Endodermal cell (in vitro differentiated cells): ENCODE measurements around the gene EIF3L. TPM values are rescaled to one million over a fixed set of nuclear protein-coding genes. Genes with fewer than 3 reads are reported as not detected.

Source experiments
- DNase-seq: peaks from one replicate; pipeline ENCODE4 v3.0.0-alpha.2; 2017
- H3K27ac ChIP-seq: 2 replicates; pipeline ENCODE4 v1.5.1; 2013; ENCODE audit warnings: mild to moderate bottlenecking, low read depth, low read length, moderate library complexity
- H3K27me3 ChIP-seq: 2 replicates; pipeline ENCODE4 v1.6.1; 2013; ENCODE audit warnings: mild to moderate bottlenecking, low read length, moderate library complexity; ENCODE audit not compliant: insufficient read depth, control insufficient read depth, poor library complexity, severe bottlenecking
- H3K36me3 ChIP-seq: 2 replicates; pipeline ENCODE4 v1.7.0; 2013; ENCODE audit warnings: mild to moderate bottlenecking, low read length, moderate library complexity; ENCODE audit not compliant: control insufficient read depth, insufficient read depth
- H3K4me1 ChIP-seq: one replicate; pipeline ENCODE4 v1.7.0; 2013; ENCODE audit warnings: low read length; ENCODE audit not compliant: control insufficient read depth, insufficient read depth
- H3K4me3 ChIP-seq: 2 replicates; pipeline ENCODE4 v1.5.1; 2013; ENCODE audit warnings: mild to moderate bottlenecking, low read length, moderate library complexity
- H3K9ac ChIP-seq: 2 replicates; pipeline ENCODE4 v1.6.1; 2013; ENCODE audit warnings: mild to moderate bottlenecking, low read length, moderate library complexity; ENCODE audit not compliant: poor library complexity, severe bottlenecking; ENCODE audit errors: extremely low read depth
- H3K9me3 ChIP-seq: 2 replicates; pipeline ENCODE4 v1.6.1; 2013; ENCODE audit warnings: mild to moderate bottlenecking, low read length, moderate library complexity; ENCODE audit not compliant: control insufficient read depth
- H3K27ac Mint-ChIP-seq: 2 replicates; pipeline ENCODE4 v1.8.0; 2020; ENCODE audit warnings: mixed read lengths
- H3K27me3 Mint-ChIP-seq: 2 replicates; pipeline ENCODE4 v1.8.0; 2021; ENCODE audit warnings: mild to moderate bottlenecking, mixed read lengths; ENCODE audit not compliant: insufficient read depth
- H3K36me3 Mint-ChIP-seq: 2 replicates; pipeline ENCODE4 v1.8.0; 2020; ENCODE audit warnings: low read depth, mixed read lengths
- H3K4me1 Mint-ChIP-seq: 2 replicates; pipeline ENCODE4 v1.8.0; 2020; ENCODE audit warnings: mixed read lengths
- H3K4me3 Mint-ChIP-seq: 2 replicates; pipeline ENCODE4 v1.8.0; 2020; ENCODE audit warnings: mild to moderate bottlenecking, moderate library complexity, mixed read lengths
- H3K9me3 Mint-ChIP-seq: 2 replicates; pipeline ENCODE4 v1.8.0; 2020; ENCODE audit warnings: mild to moderate bottlenecking, mixed read lengths
- WGBS, 2 experiments: methylation state at CpG; one replicate each; pipeline versions ENCODE4 v1.1.5 to v1.1.7; 2013; ENCODE audit warnings: missing lambda C conversion rate in 2 of 2, mixed read lengths in 1 of 2; ENCODE audit not compliant: insufficient coverage in 1 of 2, insufficient read length in 1 of 2; 5-methylcytosine and 5-hydroxymethylcytosine counted together
- total RNA-seq, 2 donors: library from RNA; stranded (reverse); fragmentation: NEBNext Ultra II Directional in 1 of 2; extraction: Animal tissue kit (Norgen Biotek cat#: 25700) in 1 of 2; gene quantifications; 2 replicates in 1 of 2; 3 replicates in 1 of 2; pipeline ENCODE4 v1.2.1, GENCODE V29; 2021
- TF ChIP-seq, protein P1 (sequence below): fragments of 200-600 bp; sonication (generic); conservative IDR thresholded peaks from 2 replicates; pipeline ENCODE4 v1.5.0; 2021; ENCODE audit warnings: antibody characterized with exemption, mild to moderate bottlenecking

Gene EIF3L
- total RNA-seq, 2 donors from 2014 or later: 469 to 541 TPM

DNA sequence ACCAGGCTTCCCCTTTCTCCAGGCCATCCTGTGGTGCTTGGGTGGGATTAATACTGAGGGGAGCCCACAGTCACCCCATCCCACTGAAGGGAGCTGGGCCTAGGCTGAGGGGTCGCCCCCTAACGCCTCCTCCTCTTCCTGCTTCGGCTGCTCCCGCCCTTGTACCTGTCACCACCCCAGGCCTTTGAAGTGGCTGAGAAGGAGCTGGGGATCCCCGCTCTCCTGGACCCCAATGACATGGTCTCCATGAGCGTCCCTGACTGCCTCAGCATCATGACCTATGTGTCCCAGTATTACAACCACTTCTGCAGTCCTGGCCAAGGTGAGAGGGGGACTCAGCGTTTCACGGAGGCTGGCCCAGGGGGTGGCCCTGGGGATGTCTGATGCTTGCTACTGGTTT, 63.0 kb downstream of the EIF3L start:
- no peak for DNase-seq
- H3K4me3 Mint-ChIP-seq: no peak overlapping the region
- Histone ChIP-seq H3K4me3 (no peak overlapping the region), H3K9me3 (no peaks in the 10 kb centered on the region), H3K36me3 (peaks cover 14% of the 10 kb centered on the region), H3K27me3 (no peaks in the 10 kb centered on the region), H3K27ac (no peak overlapping the region), H3K4me1 (peaks cover 12% of the 10 kb centered on the region), H3K9ac (no peak overlapping the region)
- TF ChIP-seq, protein P1, sequence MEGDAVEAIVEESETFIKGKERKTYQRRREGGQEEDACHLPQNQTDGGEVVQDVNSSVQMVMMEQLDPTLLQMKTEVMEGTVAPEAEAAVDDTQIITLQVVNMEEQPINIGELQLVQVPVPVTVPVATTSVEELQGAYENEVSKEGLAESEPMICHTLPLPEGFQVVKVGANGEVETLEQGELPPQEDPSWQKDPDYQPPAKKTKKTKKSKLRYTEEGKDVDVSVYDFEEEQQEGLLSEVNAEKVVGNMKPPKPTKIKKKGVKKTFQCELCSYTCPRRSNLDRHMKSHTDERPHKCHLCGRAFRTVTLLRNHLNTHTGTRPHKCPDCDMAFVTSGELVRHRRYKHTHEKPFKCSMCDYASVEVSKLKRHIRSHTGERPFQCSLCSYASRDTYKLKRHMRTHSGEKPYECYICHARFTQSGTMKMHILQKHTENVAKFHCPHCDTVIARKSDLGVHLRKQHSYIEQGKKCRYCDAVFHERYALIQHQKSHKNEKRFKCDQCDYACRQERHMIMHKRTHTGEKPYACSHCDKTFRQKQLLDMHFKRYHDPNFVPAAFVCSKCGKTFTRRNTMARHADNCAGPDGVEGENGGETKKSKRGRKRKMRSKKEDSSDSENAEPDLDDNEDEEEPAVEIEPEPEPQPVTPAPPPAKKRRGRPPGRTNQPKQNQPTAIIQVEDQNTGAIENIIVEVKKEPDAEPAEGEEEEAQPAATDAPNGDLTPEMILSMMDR: no peak
- peak overlapping the region; percentile 78 for H3K27ac Mint-ChIP-seq
- 89 to 90% methylated on average over 4 to 8 of the region's 8 CpGs for whole genome bisulfite sequencing, 2 experiments
- H3K4me1 Mint-ChIP-seq: peaks cover 30% of the 10 kb centered on the region
- no peaks in the 10 kb centered on the region for H3K27me3 Mint-ChIP-seq
- H3K9me3 Mint-ChIP-seq: no peaks in the 10 kb centered on the region
- peaks cover 15% of the 10 kb centered on the region for H3K36me3 Mint-ChIP-seq

DNA sequence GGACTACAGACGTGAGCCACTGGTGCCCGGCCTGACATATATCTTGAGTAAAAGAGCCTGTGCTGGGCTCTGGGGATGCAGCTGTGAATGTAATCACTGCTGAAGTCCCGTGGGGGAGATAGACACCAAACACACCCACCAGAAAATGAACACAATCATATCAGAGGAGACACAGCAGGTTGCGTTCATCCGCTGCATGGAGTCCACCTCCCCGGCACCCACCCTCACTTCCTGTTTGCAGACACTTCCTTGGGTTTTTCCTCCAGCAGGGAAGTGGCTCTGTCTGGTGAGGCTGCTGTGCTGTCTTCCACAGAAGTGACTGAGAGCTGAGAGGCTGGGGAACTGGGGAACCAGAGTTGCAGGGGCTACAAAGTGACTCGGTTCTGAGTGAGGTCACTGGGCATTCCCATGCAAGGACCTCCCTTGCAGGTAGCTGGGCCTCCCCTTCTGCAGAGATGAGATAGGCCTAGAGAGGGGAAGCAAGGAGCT, 64.1 kb downstream of the EIF3L start:
- H3K27me3 ChIP-seq: no peaks in the 10 kb centered on the region
- H3K27ac ChIP-seq: no peak overlapping the region
- no peak overlapping the region for H3K4me3 Mint-ChIP-seq
- peaks cover 12% of the 10 kb centered on the region for H3K4me1 ChIP-seq
- H3K4me1 Mint-ChIP-seq: peaks cover 22% of the 10 kb centered on the region
- 90 to 91% methylated on average over 2 to 7 of the region's 7 CpGs for WGBS, 2 experiments
- H3K9ac ChIP-seq: no peak overlapping the region
- H3K9me3 ChIP-seq: no peaks in the 10 kb centered on the region
- H3K27me3 Mint-ChIP-seq: no peaks in the 10 kb centered on the region
- TF ChIP-seq, protein P1: no peak
- no peak for DNase-seq
- H3K36me3 Mint-ChIP-seq: peaks cover 24% of the 10 kb centered on the region
- peaks cover 24% of the 10 kb centered on the region for H3K36me3 ChIP-seq
- no peak overlapping the region for H3K4me3 ChIP-seq
- no peaks in the 10 kb centered on the region for H3K9me3 Mint-ChIP-seq
- peak overlapping the region; percentile 48 for H3K27ac Mint-ChIP-seq

DNA sequence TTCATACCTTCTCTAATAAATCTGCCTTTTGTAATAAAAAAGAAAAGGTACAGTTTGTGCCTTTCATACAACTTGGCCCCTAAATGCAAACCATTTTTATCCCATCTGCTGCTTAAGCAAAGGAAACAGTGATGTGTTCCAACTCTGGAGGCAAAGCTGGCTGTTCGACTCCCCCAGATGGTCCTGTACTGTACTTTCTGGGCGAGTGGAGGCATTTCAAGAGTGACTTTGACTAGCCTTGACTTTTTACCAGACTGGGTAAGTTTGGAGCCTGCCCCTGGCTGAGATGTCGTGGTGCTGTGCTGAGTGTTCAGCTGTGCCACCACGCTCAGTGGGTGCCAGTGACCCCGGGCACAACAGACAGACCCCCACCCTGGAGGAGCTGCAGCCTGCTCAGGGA, 67.1 kb downstream of the EIF3L start:
- Mint-ChIP-seq H3K36me3 (peaks cover 26% of the 10 kb centered on the region), H3K27ac (no peak overlapping the region), H3K27me3 (no peaks in the 10 kb centered on the region), H3K4me1 (peaks cover 4% of the 10 kb centered on the region), H3K9me3 (no peaks in the 10 kb centered on the region), H3K4me3 (no peak overlapping the region)
- H3K4me3 ChIP-seq: no peak overlapping the region
- peaks cover 29% of the 10 kb centered on the region for H3K36me3 ChIP-seq
- peaks cover under 1% of the 10 kb centered on the region for H3K4me1 ChIP-seq
- TF ChIP-seq, protein P1: no peak
- H3K9ac ChIP-seq: no peak overlapping the region
- no peaks in the 10 kb centered on the region for H3K27me3 ChIP-seq
- no peak overlapping the region for H3K27ac ChIP-seq
- WGBS, 2 experiments: 94 to 100% methylated on average over 4 to 5 of the region's 5 CpGs
- H3K9me3 ChIP-seq: no peaks in the 10 kb centered on the region
- DNase-seq: no peak
